ENCODE results near the gene CASQ1.

CASQ1 gene

GRCh38 chr1:160194737-160195059 is 4.3 kb downstream of the CASQ1 start:
- DNase-seq (ENCODE audit: low read depth in 2 of 2), result no peak
- no peak overlapping the region for H3K4me3 ChIP-seq (replicated peaks in 1 of 2; ENCODE audit: low read depth in 2 of 2, low read length in 2 of 2)
- no peak for TF ChIP-seq CTCF (IDR thresholded peaks at IDR 0.05; ENCODE audit: low read depth, low read length)

GRCh38 chr1:160196143-160196542 is 5.8 kb downstream of the CASQ1 start:
- no peak for DNase-seq (ENCODE audit: low read depth in 2 of 2)
- no peak for TF ChIP-seq CTCF (IDR thresholded peaks at IDR 0.05; ENCODE audit: low read depth, low read length)
- H3K4me3 ChIP-seq (replicated peaks in 1 of 2; ENCODE audit: low read depth in 2 of 2, low read length in 2 of 2), result no peak overlapping the region

GRCh38 chr1:160197231-160197630 is 6.9 kb downstream of the CASQ1 start:
- TF ChIP-seq CTCF (IDR thresholded peaks at IDR 0.05; ENCODE audit: low read depth, low read length), result no peak
- no peak for DNase-seq (ENCODE audit: low read depth in 2 of 2)
- H3K4me3 ChIP-seq (replicated peaks in 1 of 2; ENCODE audit: low read depth in 2 of 2, low read length in 2 of 2), result no peak overlapping the region

GRCh38 chr1:160200786-160201185 is 10.4 kb downstream of the CASQ1 start:
- no peak for DNase-seq (ENCODE audit: low read depth in 2 of 2)
- H3K4me3 ChIP-seq (replicated peaks in 1 of 2; ENCODE audit: low read depth in 2 of 2, low read length in 2 of 2), result no peak overlapping the region
- no peak for TF ChIP-seq CTCF (IDR thresholded peaks at IDR 0.05; ENCODE audit: low read depth, low read length)

- peak overlapping the region; percentile 28 to 42 for H3K4me3 ChIP-seq (replicated peaks in 1 of 2; ENCODE audit: low read depth in 2 of 2, low read length in 2 of 2)
- no peak for DNase-seq (ENCODE audit: low read depth in 2 of 2)
- TF ChIP-seq CTCF (IDR thresholded peaks at IDR 0.05; ENCODE audit: low read depth, low read length), result no peak
Observed at GRCh38 chr1:160204526-160205241, 14.3 kb downstream of the CASQ1 start.

GRCh38 chr1:160205242-160206035 is 15.1 kb downstream of the CASQ1 start, which contains the start of gene PEA15:
Gene PEA15 (plus strand): TSS chr1:160205384. CDS start chr1:160211545, 6,161 bp downstream.
- TF ChIP-seq CTCF (IDR thresholded peaks at IDR 0.05; ENCODE audit: low read depth, low read length), result no peak

More at GRCh38 chr1:160205242-160206035, 15.1 kb downstream of the CASQ1 start, which contains the start of gene PEA15:
- H3K4me3 ChIP-seq (replicated peaks in 1 of 2; ENCODE audit: low read depth in 2 of 2, low read length in 2 of 2), result peak within 1 kb of the TSS; percentile 94 to 98
- DNase-seq (ENCODE audit: low read depth in 2 of 2), result peak; percentile 62 to 80
